SJCRH30 (cell line): ENCODE data around the gene CUX1. TPM values are rescaled to one million over a fixed set of nuclear protein-coding genes. Genes with fewer than 3 reads are reported as not detected.

ENCODE experiments used
- DNase-seq, 2 experiments: peaks; one replicate each; pipeline ENCODE4 v3.0.0-alpha.2; 2015 to 2020
- H3K27ac ChIP-seq: fragments of 250-450 bp; sonication (Bioruptor Pico); 2 replicates; pipeline ENCODE4 v1.5.1; 2020; ENCODE audit warnings: mild to moderate bottlenecking, moderate library complexity
- H3K27me3 ChIP-seq: fragments of 250-450 bp; sonication (Bioruptor Pico); 2 replicates; pipeline ENCODE4 v1.5.1; 2020; ENCODE audit warnings: mild to moderate bottlenecking, moderate library complexity
- H3K36me3 ChIP-seq: fragments of 250-450 bp; sonication (Bioruptor Pico); 2 replicates; pipeline ENCODE4 v1.5.1; 2020; ENCODE audit warnings: mild to moderate bottlenecking, moderate library complexity
- H3K4me1 ChIP-seq: fragments of 250-450 bp; sonication (Bioruptor Pico); 2 replicates; pipeline ENCODE4 v1.5.1; 2020; ENCODE audit warnings: mild to moderate bottlenecking, moderate library complexity
- H3K4me3 ChIP-seq: fragments of 250-450 bp; sonication (Bioruptor Pico); 2 replicates; pipeline ENCODE4 v1.5.1; 2020; ENCODE audit warnings: mild to moderate bottlenecking, moderate library complexity
- H3K9me3 ChIP-seq: fragments of 250-450 bp; sonication (Bioruptor Pico); replicated peaks from 2 replicates; pipeline ENCODE4 v1.5.1; 2020; ENCODE audit warnings: mild to moderate bottlenecking, moderate library complexity
- total RNA-seq: library from RNA; depleted of rRNA; stranded (reverse); fragments of >200 nt; shearing (Covaris generic); gene quantifications from 2 replicates; pipeline ENCODE4 v1.2.3, GENCODE V29; 2014

Gene CUX1
- total RNA-seq, 1 experiment from 2014 or later = 29.1 TPM

DNA sequence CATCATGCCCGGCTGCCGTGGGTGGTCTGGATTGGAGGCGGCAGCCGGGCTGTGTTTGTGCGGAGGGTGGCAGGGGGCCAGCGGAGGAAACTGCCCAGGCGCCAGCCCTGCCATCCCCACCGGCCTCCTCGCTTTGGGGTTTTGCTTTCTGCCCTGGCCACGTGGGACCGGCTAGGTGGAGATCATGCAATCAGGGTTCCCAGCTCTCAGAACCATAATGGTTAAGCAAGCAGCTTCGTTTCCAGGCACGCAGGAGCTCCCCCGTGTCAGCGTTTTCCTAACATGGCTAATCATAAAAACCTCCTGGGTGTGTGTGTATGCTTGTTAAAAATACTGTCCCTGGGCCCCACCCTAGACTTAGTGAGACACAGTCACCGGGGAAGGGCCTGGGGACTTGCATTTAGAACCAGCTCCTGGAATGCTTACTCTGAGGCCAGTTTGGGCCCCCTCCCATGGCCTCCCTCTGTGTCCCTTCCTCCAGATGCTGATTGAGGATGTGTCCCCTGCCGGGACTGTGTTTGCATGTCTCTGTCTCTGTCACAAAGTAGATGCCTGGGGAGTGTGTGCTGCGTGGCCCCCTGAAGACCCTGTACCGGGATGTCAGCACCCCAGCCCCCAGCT lies 119.3 kb downstream of the CUX1 start:
- H3K27me3 ChIP-seq = no peaks in the 10 kb centered on the region
- H3K27ac ChIP-seq = no peak overlapping the region
- H3K4me1 ChIP-seq = no peaks in the 10 kb centered on the region
- no peak overlapping the region; the same call in 1 of the 2 replicates for H3K4me3 ChIP-seq
- H3K36me3 ChIP-seq = no peaks in the 10 kb centered on the region
- no peak for DNase-seq
- no peaks in the 10 kb centered on the region for H3K9me3 ChIP-seq

DNA sequence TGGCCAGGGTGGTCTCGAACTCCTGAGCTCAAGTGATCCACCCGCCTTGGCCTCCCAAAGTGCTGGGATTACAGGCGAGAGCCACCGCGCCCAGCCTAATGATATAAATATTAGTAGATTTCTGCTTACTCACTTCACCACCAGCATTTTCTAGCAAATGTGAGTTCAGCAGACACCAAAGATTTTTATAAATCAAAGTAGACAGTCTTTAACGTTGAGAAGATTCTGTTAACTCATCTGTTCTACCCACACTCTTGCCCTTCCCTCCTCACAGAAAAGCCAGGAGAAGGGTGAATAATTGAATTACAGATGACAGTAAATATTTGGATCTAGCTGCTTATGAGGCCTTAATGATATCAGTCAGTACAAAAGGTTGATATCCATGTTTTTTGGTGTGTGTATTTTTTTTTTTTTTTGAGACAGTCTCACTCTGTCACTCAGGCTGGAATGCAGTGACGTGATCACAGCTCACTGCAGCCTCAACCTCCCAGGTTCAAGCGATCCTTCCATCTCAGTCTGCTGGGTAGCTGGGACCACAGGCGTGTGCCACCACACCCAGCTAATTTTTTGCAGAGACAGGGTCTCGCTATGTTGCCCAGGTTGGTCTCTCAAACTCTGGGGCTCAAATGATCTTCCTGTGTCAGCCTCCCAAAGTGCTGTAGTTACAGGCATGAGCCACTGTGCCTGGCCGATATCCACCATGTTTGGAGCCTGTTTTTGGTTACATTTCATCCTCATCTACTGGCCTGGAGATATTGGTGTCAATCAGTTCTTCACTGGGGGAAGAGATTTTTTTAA lies 120.5 kb downstream of the CUX1 start:
- DNase-seq = no peak
- Histone ChIP-seq H3K4me3 (no peak overlapping the region), H3K4me1 (no peaks in the 10 kb centered on the region), H3K9me3 (no peaks in the 10 kb centered on the region), H3K27me3 (no peaks in the 10 kb centered on the region), H3K27ac (no peak overlapping the region), H3K36me3 (no peaks in the 10 kb centered on the region)

DNA sequence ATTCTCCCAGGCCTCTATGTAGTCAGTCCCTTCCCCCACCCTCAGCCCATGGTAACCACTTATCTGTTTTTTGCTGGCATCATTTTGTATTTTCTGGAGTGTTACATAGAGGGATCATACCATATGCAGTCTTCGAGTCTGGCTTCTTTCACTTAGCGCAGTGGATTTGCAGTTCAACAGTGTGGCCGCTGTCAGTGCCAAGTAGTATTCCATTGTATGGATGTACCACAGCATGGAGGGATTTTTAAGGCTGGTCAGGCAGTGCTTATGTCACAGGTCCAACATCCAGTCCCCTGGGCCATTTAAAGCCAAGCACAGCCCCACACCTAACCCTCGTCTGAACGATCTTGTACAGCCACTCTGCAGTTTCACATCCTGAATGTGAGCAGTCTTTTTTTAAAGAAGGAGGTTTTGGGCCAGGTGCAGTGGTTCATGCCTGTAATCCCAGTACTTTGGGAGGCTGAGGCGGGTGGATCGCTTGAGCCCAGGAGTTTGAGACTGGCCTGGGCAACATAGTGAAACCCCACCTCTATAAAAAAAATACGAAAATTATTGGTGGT lies 121.8 kb downstream of the CUX1 start:
- H3K27ac ChIP-seq = no peak overlapping the region
- no peak for DNase-seq
- H3K27me3 ChIP-seq = no peaks in the 10 kb centered on the region
- no peaks in the 10 kb centered on the region for H3K4me1 ChIP-seq
- no peak overlapping the region for H3K4me3 ChIP-seq
- no peaks in the 10 kb centered on the region for H3K36me3 ChIP-seq
- H3K9me3 ChIP-seq = no peaks in the 10 kb centered on the region

DNA sequence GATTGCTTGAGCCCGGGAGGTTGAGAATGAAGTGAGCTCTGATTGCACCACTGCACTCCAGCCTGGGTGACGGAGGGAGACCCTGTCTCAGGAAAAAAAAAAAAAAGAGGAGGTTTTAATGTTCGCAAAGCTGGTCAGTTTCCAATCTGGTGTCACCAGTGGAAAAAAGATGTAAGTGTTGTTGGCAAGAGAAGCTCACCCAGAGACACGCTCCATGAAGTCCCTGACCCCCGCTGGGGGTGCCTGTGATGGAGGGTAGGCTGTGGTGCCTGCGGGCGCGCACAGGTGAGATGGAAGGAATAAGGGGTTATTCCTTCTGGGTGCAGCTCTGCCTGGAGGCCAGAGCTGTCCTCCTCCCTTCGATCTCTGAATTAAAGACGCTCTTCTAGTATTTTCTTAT lies 122.7 kb downstream of the CUX1 start:
- H3K4me1 ChIP-seq = no peaks in the 10 kb centered on the region
- H3K27me3 ChIP-seq = no peaks in the 10 kb centered on the region
- DNase-seq = no peak
- H3K4me3 ChIP-seq = no peak overlapping the region
- no peaks in the 10 kb centered on the region for H3K36me3 ChIP-seq
- no peaks in the 10 kb centered on the region for H3K9me3 ChIP-seq
- H3K27ac ChIP-seq = no peak overlapping the region

DNA sequence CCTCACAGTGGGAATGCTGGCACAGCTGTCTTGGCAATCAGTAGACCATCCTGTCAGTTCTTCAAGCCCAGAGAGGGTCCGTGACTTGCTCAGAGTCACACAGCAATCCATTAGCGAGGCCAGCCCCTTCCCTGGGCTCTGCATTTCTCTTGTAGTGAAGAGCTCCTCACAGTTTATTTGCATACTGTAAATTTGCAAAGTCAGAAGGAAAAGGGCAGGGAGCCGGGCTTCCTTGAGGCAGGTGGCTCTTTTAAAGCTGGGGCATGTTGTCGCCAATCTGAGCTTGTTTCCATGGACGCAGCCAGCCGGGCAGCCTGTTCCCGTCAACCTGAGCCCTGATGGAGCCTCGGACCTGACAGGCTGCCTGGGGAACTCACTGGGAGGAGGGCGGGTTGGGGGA lies 123.4 kb downstream of the CUX1 start:
- H3K4me1 ChIP-seq = no peaks in the 10 kb centered on the region

DNA sequence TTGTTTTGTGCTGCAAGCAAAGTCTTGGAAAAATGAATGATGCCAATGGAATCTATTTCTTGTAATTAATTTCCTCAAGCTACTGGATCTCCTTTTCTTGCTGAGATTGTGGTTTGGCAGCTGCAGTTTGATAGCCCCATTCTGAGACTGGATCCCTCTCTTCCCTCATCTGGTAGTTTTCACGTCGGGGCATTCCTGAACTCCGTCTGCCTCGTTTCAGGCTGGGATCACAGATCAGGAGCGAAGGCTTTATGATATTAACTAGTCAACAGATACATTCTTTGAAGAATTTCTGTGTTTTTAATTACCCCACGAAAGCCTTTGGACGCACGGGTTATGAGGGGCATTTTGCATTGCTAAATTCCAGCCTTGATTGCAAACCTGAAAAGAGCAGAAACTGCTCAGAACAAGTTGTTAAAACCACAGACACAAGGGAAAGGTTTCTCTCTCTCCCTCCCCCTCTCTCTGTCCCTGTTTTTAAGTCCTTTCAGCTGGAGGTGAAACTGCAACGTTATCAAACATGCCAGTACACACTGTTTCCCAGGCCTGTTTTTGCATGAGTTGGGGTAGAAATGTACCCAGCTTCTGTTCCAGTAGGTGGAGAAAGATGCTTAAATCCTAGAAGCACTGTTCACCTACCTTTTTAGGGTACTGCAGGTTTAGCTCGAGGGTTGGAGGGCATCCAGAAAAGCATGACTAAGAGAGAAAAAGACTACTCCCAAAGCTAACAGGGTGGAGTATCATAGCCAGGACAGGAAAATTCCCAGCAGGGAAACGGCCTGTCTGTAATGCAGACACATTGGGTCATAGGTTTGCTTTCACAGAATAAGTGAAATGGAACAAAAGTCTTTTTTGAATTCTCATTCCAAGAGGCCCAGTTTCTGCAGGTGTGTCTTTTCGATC lies 124.3 kb downstream of the CUX1 start:
- Histone ChIP-seq H3K36me3 (no peaks in the 10 kb centered on the region), H3K27me3 (no peaks in the 10 kb centered on the region), H3K27ac (no peak overlapping the region), H3K4me3 (no peak overlapping the region), H3K9me3 (no peaks in the 10 kb centered on the region), H3K4me1 (no peaks in the 10 kb centered on the region)
- no peak for DNase-seq

More for the DNA sequence above, 123.4 kb downstream of the CUX1 start:
- Histone ChIP-seq H3K9me3 (no peaks in the 10 kb centered on the region), H3K27me3 (no peaks in the 10 kb centered on the region), H3K36me3 (no peaks in the 10 kb centered on the region), H3K27ac (no peak overlapping the region), H3K4me3 (no peak overlapping the region)
- DNase-seq = peak in 1 of 2 experiments; percentile 22

DNA sequence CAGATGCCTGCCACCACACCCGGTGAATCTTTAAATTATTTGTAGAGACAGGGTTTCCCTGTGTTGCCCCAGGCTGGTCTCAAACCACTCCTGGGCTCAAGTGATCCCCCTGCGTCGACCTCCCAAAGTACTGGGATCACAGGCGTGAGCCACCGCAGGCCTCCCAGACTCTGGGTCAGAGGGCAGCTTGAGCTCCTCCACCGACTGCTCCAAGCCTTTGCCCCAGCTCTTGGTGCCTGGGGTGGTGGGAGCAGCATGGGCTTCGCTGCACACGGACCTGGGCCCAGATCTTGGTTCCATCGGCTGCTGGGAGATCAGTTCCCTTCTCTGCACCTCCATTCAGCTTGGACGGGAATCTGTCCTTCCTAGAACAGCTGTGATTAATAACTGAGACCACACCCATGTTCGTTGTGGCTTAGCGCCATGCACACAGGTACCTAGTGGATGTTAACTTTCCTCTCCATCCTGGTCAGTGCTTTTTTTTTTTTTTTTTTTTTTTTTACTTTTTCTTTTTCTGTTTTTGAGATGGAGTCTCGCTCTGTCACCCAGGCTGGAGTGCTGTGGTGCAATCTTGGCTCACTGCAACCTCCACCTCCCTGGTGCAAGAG lies 125.3 kb downstream of the CUX1 start:
- no peak for DNase-seq
- H3K4me3 ChIP-seq = no peak overlapping the region
- H3K27ac ChIP-seq = no peak overlapping the region
- no peaks in the 10 kb centered on the region for H3K9me3 ChIP-seq
- H3K36me3 ChIP-seq = no peaks in the 10 kb centered on the region
- no peaks in the 10 kb centered on the region for H3K27me3 ChIP-seq
- no peaks in the 10 kb centered on the region for H3K4me1 ChIP-seq

DNA sequence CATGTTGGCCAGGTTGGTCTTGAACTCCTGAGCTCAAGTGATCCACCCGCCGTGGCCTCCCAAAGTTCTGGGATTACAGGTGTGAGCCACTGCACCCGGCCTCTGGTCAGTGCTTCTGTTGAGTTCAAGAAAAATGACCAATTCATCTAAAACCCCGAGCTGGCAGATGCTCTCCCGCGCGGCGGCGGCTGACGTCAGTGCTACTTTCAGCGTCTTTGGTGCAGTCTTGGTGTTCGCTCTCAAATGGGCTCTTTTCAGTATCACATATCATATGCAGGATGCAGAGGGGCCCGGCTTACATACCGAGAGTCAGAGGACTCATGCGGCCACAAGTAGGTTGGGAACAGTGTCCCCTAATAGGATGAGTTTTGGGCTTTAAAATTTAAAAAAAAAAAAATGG lies 125.9 kb downstream of the CUX1 start:
- Histone ChIP-seq H3K4me1 (no peaks in the 10 kb centered on the region), H3K27me3 (no peaks in the 10 kb centered on the region), H3K9me3 (no peaks in the 10 kb centered on the region), H3K27ac (no peak overlapping the region), H3K4me3 (no peak overlapping the region), H3K36me3 (no peaks in the 10 kb centered on the region)
- DNase-seq = no peak

DNA sequence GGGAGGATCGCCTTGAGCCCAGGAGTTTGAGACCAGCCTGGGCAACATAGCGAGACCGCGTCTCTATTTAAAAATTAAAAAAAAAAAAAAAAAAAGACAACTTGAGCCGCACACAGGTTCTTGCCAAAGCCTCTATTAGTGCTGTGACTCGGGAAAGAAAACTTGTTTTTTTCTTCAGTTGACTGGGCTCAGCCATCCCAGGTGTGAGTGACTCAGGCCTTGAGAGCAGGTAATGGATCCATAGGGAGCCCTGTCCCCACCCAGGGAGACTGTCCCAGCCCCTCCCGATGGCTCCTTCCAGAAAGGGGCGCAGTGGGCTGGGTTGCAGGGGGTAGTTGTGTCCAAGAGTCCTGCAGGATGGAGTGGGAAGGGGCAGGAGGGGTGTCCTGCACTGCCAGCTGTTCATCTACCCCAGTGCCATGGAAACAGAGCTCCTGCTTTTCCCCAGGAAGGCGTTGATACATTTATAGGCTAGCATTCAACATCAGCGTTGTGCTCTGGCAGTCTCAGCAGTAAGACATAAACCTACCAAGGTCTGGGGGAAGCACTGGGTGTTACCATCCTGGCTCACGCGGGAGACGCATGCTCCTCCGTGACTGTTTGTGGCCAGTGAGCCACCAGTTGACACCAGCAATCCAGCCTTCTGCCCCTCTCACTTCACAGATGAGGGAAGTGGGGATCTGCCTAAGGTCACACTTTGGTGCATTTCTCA lies 126.6 kb downstream of the CUX1 start:
- H3K27ac ChIP-seq = no peak overlapping the region

DNA sequence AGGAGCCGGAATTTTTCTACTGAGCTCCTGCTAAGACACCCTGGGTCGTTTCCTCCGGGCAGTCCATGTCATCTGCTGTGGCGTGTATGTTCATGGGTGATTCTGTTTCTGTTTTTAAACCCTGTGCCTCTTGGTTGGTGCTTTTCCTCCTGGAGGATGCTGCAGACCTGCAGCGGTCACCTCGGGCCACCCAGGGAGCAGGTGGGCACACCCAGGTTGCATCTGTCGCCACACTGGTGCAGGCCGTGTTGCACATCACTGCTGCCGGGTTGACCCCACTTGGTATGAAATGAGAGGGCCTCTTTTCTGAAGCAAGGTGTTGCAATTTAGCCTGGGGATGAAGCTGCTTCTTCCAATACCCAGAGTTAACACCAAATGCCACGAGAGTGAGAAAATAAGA lies 127.2 kb downstream of the CUX1 start:
- H3K27ac ChIP-seq = no peak overlapping the region
- H3K4me1 ChIP-seq = no peaks in the 10 kb centered on the region
- H3K9me3 ChIP-seq = no peaks in the 10 kb centered on the region
- DNase-seq = no peak
- no peaks in the 10 kb centered on the region for H3K36me3 ChIP-seq
- no peaks in the 10 kb centered on the region for H3K27me3 ChIP-seq
- no peak overlapping the region for H3K4me3 ChIP-seq

More for the DNA sequence above, 126.6 kb downstream of the CUX1 start:
- H3K4me1 ChIP-seq = no peaks in the 10 kb centered on the region
- DNase-seq = no peak
- H3K36me3 ChIP-seq = no peaks in the 10 kb centered on the region
- H3K9me3 ChIP-seq = no peaks in the 10 kb centered on the region
- H3K4me3 ChIP-seq = no peak overlapping the region
- no peaks in the 10 kb centered on the region for H3K27me3 ChIP-seq

DNA sequence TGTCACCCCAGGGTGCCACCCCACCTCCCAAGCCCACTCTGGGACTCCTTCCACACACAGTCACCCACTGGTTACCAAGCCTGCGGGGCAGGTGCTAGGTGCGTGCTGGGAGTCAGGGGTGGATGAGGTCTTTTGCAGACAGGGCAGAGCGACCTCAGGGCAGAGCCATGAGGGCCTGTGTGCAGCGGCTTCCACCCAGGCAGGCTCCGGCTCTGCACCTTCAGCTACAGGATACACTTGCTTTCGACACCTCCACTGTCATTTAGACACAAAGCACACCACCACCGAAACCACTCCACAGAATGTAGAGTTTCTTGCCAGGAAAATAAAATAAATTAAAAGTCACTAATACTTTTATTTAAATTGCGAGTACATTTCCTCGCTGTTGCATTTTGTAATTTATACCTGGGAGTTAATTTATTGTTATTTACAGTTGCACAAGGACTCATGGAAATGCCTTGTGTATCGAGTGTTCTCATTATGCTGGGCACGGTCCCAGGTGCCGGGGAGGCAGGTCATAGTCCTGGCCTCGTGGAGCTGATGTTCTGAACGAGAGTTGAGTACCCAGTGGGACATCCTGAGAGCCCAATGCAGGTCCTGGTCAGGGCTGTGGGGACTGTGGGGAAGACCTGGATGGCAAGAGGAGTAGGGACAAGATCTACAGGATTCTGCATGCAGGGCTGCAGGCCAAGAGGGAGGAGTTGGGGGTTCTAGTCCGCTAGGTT lies 127.8 kb downstream of the CUX1 start:
- Histone ChIP-seq H3K4me1 (no peaks in the 10 kb centered on the region), H3K9me3 (no peaks in the 10 kb centered on the region), H3K27ac (no peak overlapping the region), H3K4me3 (no peak overlapping the region), H3K36me3 (no peaks in the 10 kb centered on the region), H3K27me3 (no peaks in the 10 kb centered on the region)
- DNase-seq = no peak

DNA sequence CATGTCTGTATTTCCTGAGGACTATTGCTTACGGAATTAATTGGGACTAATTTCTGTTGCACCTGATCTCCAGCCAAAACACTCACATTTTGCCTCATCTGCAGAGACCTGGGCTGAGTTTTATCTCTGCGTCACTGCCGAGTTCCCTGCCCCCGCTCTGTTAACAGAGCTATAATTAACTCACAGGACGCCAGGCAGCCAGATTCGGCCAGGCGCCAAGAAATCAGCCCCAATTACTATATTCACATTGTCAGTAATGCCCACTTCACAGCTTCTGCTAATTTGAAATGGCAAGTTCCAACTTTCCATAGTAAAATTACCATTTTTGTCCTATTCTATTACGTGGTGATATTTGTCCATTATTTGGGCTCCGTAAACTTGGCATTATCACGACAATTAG lies 130.5 kb downstream of the CUX1 start:
- DNase-seq = no peak
- Histone ChIP-seq H3K27ac (no peak overlapping the region), H3K4me1 (no peaks in the 10 kb centered on the region), H3K27me3 (no peaks in the 10 kb centered on the region), H3K9me3 (no peaks in the 10 kb centered on the region), H3K4me3 (no peak overlapping the region), H3K36me3 (no peaks in the 10 kb centered on the region)

DNA sequence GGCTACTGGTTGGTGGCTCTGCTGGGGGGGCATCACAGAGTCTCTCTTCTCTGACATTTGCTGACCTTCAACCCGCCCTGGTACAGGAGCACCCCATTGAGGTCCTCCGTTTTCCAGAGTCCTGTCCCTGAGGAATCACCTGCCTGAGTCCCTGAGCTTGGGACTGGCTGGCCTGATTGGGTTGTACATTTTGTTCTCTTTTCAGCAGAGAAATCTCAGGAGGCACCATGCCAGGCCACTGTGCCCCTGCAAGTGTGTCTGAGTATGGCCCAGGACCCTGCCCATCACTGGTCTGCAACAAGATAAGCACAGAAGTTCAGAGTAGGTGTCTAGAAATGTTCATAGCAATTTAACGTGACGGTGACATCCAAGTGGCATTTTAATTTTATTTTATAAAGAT lies 131.2 kb downstream of the CUX1 start:
- Histone ChIP-seq H3K27ac (no peak overlapping the region), H3K36me3 (no peaks in the 10 kb centered on the region), H3K27me3 (no peaks in the 10 kb centered on the region), H3K9me3 (no peaks in the 10 kb centered on the region), H3K4me1 (no peaks in the 10 kb centered on the region), H3K4me3 (no peak overlapping the region)
- no peak for DNase-seq
